SK-N-SH treated with all-trans-retinoic acid at 6 μM for 48 hours (cell line): ENCODE measurements around the gene GDF2.

Experiments
- ATAC-seq: fragments of 200-7000 bp; cut with Tn5 transposase; 3 replicates; pipeline ENCODE4 v1.9.1; 2020; ENCODE audit warnings: mild to moderate bottlenecking, moderate library complexity
- BACH2 ChIP-seq: fragments of 250-450 bp; sonication (Bioruptor Pico); IDR thresholded peaks from 2 replicates; pipeline ENCODE4 v1.9.0; 2021; ENCODE audit warnings: mild to moderate bottlenecking, borderline replicate concordance
- CREB5 ChIP-seq: fragments of 250-450 bp; sonication (Bioruptor Pico); IDR thresholded peaks from 2 replicates; pipeline ENCODE4 v1.5.1; 2020; ENCODE audit warnings: low read depth, mild to moderate bottlenecking, moderate library complexity
- CSDC2 ChIP-seq: fragments of 250-450 bp; sonication (Bioruptor Pico); IDR thresholded peaks from 2 replicates; pipeline ENCODE4 v1.5.0; 2020; ENCODE audit warnings: mild to moderate bottlenecking, moderate library complexity
- GLIS3 ChIP-seq: fragments of 250-450 bp; sonication (Bioruptor Pico); IDR thresholded peaks from 2 replicates; pipeline ENCODE4 v1.5.0; 2020; ENCODE audit warnings: mild to moderate bottlenecking, moderate library complexity
- ISL1 ChIP-seq: fragments of 250-450 bp; sonication (Bioruptor Pico); IDR thresholded peaks from 2 replicates; pipeline ENCODE4 v2.1.2; 2022; ENCODE audit warnings: mild to moderate bottlenecking, moderate library complexity
- PATZ1 ChIP-seq: fragments of 250-450 bp; sonication (Bioruptor Pico); IDR thresholded peaks from 2 replicates; pipeline ENCODE4 v1.8.0; 2020; ENCODE audit warnings: mild to moderate bottlenecking, moderate library complexity, borderline replicate concordance
- POU6F1 ChIP-seq: fragments of 250-450 bp; sonication (Bioruptor Pico); IDR thresholded peaks from 2 replicates; pipeline ENCODE4 v1.8.0; 2021; ENCODE audit warnings: low read depth, mild to moderate bottlenecking, moderate library complexity, borderline replicate concordance
- PPARA ChIP-seq: fragments of 250-450 bp; sonication (Bioruptor Pico); IDR thresholded peaks from 2 replicates; pipeline ENCODE4 v1.5.0; 2020; ENCODE audit warnings: mild to moderate bottlenecking, borderline replicate concordance
- RARB ChIP-seq: fragments of 250-450 bp; sonication (Bioruptor Pico); IDR thresholded peaks from 2 replicates; pipeline ENCODE4 v1.8.0; 2021; ENCODE audit warnings: mild to moderate bottlenecking, moderate library complexity
- SNAI2 ChIP-seq: fragments of 250-450 bp; sonication (Bioruptor Pico); IDR thresholded peaks from 2 replicates; pipeline ENCODE4 v1.5.0; 2020; ENCODE audit warnings: mild to moderate bottlenecking, moderate library complexity
- TCF4 ChIP-seq: fragments of 250-450 bp; sonication (Bioruptor Pico); IDR thresholded peaks from 2 replicates; pipeline ENCODE4 v1.8.0; 2021; ENCODE audit warnings: mild to moderate bottlenecking, moderate library complexity, borderline replicate concordance
- TSHZ2 ChIP-seq: fragments of 250-450 bp; sonication (Bioruptor Pico); IDR thresholded peaks from 2 replicates; pipeline ENCODE4 v1.5.0; 2020; ENCODE audit warnings: mild to moderate bottlenecking, moderate library complexity
- ZFP3 ChIP-seq: fragments of 250-450 bp; sonication (Bioruptor Pico); IDR thresholded peaks from 2 replicates; pipeline ENCODE4 v1.5.0; 2020; ENCODE audit warnings: mild to moderate bottlenecking, moderate library complexity
- ZFP30 ChIP-seq: fragments of 450-650 bp; formaldehyde crosslinking; IDR thresholded peaks from 2 replicates; pipeline ENCODE4 v1.5.0; 2022; ENCODE audit warnings: mild to moderate bottlenecking, moderate library complexity
- ZNF70 ChIP-seq: fragments of 450-650 bp; formaldehyde crosslinking; IDR thresholded peaks from 2 replicates; pipeline ENCODE4 v1.5.0; 2020; ENCODE audit warnings: mild to moderate bottlenecking, moderate library complexity
- ZNF8 ChIP-seq: fragments of 450-650 bp; formaldehyde crosslinking; IDR thresholded peaks from 2 replicates; pipeline ENCODE4 v1.5.0; 2020; ENCODE audit warnings: mild to moderate bottlenecking, moderate library complexity

GDF2 gene

GRCh38 chr10:47282657-47283018, 39.6 kb upstream of the GDF2 start:
- no peak for TF ChIP-seq GLIS3 (CRISPR knock-in tag)
- ATAC-seq: no peak

GRCh38 chr10:47283101-47283630, 39.1 kb upstream of the GDF2 start:
- TF ChIP-seq CSDC2 (no peak), ZFP3 (CRISPR knock-in tag) (no peak), PATZ1 (CRISPR knock-in tag) (no peak), TCF4 (CRISPR knock-in tag) (no peak), SNAI2 (CRISPR knock-in tag) (no peak), TSHZ2 (no peak), ZNF8 (no peak), BACH2 (CRISPR knock-in tag) (no peak), ZNF70 (CRISPR knock-in tag) (no peak), PPARA (no peak), CREB5 (CRISPR knock-in tag) (no peak), POU6F1 (no peak), ZFP30 (CRISPR knock-in tag) (no peak), ISL1 (CRISPR knock-in tag) (no peak)
- no peak for ATAC-seq

- no peak for ATAC-seq
- TF ChIP-seq PATZ1 (CRISPR knock-in tag): no peak
- no peak for TF ChIP-seq ZFP30 (CRISPR knock-in tag)
- TF ChIP-seq BACH2 (CRISPR knock-in tag): no peak
- no peak for TF ChIP-seq TCF4 (CRISPR knock-in tag)
- TF ChIP-seq RARB (CRISPR knock-in tag): no peak
- TF ChIP-seq POU6F1: no peak
Measured at GRCh38 chr10:47283848-47284247, 38.4 kb upstream of the GDF2 start.
